Skin of body (tissue), 2 donors: ENCODE results near the gene HSPA5. TPM values are rescaled to one million over a fixed set of nuclear protein-coding genes. Genes with fewer than 3 reads are reported as not detected.
"Not testable (repeated sequence)": the region's sequence is repeated elsewhere in the genome, so short reads cannot be mapped to it uniquely, and the experiment has no call there.

Experiments
- DNase-seq: peaks from one replicate; lab custom pipeline; 2025; lab: John Stamatoyannopoulos, UW
- total RNA-seq: library from RNA; depleted of rRNA; stranded (reverse); fragments of >200 nt; gene quantifications from one replicate; pipeline ENCODE4 v1.2.3, GENCODE V29; 2014

HSPA5 gene
- total RNA-seq, 1 donor from 2014 or later: 89.9 TPM

DNA sequence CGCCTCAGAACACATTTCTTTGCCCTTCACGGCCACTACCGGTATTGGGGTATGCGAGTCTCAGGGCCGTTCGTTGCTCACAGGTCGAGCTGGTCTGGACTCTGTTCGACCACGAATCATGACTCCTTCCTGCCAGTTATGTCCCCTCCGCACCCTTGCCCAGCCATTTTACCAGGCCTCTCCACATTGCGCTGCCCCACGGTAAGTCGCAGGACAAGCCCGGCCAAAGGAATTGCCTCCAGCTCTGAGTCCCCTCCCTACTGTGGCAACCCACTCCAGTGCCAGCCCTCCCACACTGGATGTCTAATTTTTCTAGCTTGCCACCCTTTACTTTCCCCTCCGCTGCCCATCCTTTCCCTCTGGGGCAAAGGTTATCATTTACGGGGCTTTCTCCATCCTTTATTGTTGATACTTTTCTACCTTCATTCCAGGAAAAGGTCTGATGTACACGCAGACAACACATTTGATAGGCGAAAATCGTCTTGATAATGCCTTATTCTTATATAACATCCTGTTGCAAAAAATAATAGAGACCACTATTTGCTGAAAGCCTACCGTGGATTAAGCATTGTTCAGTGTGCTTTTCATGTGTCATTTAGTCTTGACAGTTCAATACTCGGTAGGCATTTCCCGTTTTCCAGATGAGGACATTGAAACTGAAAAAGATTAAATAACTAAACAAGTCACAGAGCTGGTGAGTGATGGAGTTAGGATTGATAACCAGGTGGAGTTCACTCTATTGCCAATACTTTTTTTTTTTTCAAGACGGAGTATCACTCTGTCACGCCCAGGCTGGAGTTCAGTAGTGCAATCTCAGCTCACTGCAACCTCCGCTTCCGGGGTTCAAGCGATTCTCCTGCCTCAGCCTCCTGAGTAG lies 958 bp upstream of the HSPA5 start:
- no peak for DNase-seq

DNA sequence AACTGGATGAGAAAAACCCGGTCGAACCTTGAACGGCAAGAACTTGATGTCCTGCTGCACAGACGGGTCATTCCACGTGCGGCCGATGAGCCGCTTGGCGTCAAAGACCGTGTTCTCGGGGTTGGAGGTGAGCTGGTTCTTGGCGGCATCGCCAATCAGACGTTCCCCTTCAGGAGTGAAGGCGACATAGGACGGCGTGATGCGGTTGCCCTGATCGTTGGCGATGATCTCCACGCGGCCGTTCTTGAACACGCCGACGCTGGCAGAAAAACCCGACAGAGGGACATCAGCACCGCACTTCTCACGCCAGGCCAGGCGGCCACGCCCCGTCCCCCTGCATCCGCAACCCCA lies 519 bp downstream of the HSPA5 start:
- no peak for DNase-seq

- no peak for DNase-seq
These were observed 1.2 kb downstream of the HSPA5 start for GRCh38 chr9:125239631-125240597.

GRCh38 chr9:125238915-125239446 lies 2.2 kb downstream of the HSPA5 start:
- no peak for DNase-seq

GRCh38 chr9:125238127-125238914 lies 2.8 kb downstream of the HSPA5 start:
- DNase-seq: no peak

DNA sequence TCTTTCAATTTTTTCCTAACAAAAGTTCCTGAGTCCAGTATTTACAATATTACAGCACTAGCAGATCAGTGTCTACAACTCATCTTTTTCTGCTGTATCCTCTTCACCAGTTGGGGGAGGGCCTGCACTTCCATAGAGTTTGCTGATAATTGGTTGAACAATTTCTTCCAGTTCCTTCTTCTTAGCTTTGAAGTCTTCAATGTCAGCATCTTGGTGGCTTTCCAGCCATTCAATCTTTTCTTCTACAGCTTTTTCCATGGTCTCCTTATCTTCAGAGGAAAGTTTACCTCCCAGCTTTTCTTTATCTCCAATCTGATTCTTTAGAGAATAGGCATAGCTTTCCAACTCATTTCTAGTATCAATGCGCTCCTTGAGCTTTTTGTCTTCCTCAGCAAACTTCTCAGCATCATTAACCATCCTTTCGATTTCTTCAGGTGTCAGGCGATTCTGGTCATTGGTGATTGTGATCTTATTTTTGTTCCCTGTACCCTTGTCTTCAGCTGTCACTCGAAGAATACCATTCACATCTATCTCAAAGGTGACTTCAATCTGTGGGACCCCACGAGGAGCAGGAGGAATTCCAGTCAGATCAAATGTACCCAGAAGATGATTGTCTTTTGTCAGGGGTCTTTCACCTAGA lies 4.5 kb downstream of the HSPA5 start:
- not testable (repeated sequence) for DNase-seq

GRCh38 chr9:125235804-125236519 lies 5.2 kb downstream of the HSPA5 start:
- DNase-seq: no peak

DNA sequence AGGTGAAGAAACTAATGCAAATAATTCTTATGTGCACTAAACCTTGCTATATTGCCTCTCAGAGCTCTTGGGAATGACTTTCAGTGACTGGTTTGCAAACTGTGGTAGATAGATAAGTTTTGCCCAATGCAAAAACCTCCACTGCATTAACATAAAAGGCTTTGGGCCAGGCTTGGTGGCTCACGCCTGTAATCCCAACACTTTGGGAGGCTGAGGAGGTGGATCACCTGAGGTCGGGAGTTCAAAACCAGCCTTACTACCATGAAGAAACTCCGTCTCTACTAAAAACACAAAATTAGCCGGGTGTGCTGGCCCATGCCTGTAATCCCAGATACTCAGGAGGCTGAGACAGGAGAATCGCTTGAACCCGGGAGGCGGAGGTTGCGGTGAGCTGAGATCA lies 7.0 kb downstream of the HSPA5 start:
- not testable (repeated sequence) for DNase-seq

DNA sequence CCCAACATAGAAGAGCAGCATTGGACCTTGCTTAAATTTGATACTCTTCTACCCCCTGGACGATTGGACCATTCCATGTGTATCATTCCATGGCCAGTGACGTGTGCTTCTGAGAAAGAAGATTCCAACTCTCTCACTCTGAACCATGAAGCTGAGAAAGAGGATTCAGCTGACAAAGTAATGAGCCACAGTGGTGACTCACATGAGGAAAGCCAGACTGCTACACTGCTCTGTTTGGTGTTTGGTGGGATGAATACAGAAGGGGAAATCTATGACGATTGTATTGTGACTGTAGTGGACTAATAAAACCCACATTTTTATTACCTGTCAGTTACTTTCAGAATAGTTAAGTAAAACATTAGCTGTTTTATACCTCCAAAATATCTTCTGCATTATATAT lies 7.5 kb downstream of the HSPA5 start:
- DNase-seq: no peak

GRCh38 chr9:125227761-125228160 lies 13.4 kb downstream of the HSPA5 start:
- DNase-seq: no peak

DNA sequence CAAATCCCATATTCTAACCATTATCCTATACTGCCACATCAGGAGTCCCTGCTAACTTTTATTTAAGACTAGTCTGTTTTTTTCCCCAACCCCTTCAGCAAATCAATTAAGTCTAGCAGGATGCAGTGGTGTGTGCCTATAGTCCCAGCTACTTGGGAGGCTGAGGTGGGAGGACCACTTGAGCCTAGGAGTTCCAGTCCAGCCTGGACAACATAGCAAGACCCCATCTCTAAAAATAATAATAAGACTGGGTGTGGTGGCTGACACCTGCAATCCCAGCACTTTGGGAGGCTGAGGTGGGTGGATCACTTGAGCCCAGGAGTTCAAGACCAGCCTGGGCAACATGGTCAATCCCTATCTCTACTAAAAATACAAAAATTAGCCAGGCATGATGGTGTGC lies 16.3 kb downstream of the HSPA5 start:
- not testable (repeated sequence) for DNase-seq

GRCh38 chr9:125218621-125219020 lies 22.5 kb downstream of the HSPA5 start:
- no peak for DNase-seq

- DNase-seq: no peak
These were observed 27.0 kb downstream of the HSPA5 start for GRCh38 chr9:125214186-125214585.

- DNase-seq: no peak
These were observed 36.7 kb downstream of the HSPA5 start for GRCh38 chr9:125204477-125204876.

DNA sequence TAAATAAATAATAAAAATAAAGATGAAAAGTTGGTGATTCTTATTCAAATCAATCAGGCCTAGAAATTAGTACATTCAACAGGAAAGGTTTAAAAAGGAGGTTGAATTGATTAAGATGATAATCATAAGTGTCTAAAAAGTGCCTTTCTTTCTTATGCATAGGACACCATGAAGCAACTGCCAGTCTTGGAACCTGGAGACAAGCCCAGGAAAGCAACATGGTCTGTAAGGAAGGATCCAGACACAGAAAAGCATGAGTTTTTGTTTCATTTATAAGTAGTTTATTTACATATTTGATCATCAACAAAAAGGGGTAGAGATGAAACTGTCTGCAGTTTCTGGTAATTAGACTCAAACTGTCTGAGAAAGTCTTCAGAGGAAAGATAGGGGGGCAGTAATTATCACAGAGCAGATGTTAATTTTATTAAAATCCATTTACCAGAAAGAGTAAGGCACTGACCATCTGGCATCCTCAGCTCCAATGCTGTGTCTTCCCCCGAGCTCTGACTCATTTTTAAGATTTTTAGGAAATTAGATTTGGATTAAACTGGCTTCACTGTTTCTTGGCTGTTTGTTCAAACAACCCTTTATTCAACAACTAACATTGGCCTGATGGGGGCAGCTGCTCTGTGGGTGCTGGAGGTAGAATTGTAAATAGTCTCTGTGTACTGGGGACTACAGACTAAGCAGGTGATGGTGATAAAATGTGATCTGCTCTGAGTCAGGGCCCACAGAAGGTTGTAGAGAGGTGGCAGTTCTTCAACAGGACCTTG lies 38.1 kb downstream of the HSPA5 start:
- no peak for DNase-seq

GRCh38 chr9:125200216-125201047 lies 40.7 kb downstream of the HSPA5 start, which contains the start of gene RABEPK:
RABEPK (plus strand) TSS chr9:125200542; CDS start chr9:125203014, 2,472 bp downstream.
- DNase-seq: peak; percentile 89

GRCh38 chr9:125195591-125195990 lies 45.6 kb downstream of the HSPA5 start:
- not testable (repeated sequence) for DNase-seq

- not testable (repeated sequence) for DNase-seq
These were observed 46.7 kb downstream of the HSPA5 start for GRCh38 chr9:125194466-125194865.
